BLaER1 treated with 17β-estradiol and CSF1 and Interleukin-3, amounts not matched to agents 10 nM and 100 nM (cell line): ENCODE results near the gene ADGRD1.
A peak's percentile ranks its signal among the peaks of the same experiment; 100 is the strongest.

Source experiments
- H3K27ac ChIP-seq, 11 experiments: shearing (Covaris generic); formaldehyde crosslinking; 2 replicates each; pipeline ENCODE4 v1.8.1; 2022
- H3K27me3 ChIP-seq, 11 experiments: shearing (Covaris generic); formaldehyde crosslinking; 2 replicates each; pipeline ENCODE4 v1.8.1; 2022
- H3K36me3 ChIP-seq, 11 experiments: shearing (Covaris generic); formaldehyde crosslinking; 2 replicates each; pipeline ENCODE4 v1.8.1; 2022
- H3K4me1 ChIP-seq, 10 experiments: shearing (Covaris generic); formaldehyde crosslinking; 2 replicates each; pipeline ENCODE4 v1.8.1; 2022
- H3K4me2 ChIP-seq, 11 experiments: shearing (Covaris generic); formaldehyde crosslinking; 2 replicates each; pipeline ENCODE4 v1.8.1; 2022
- H3K4me3 ChIP-seq, 10 experiments: shearing (Covaris generic); formaldehyde crosslinking; 2 replicates each; pipeline ENCODE4 v1.8.1; 2022
- H3K9ac ChIP-seq, 11 experiments: shearing (Covaris generic); formaldehyde crosslinking; 2 replicates each; pipeline ENCODE4 v1.8.1; 2022
- H3K9me3 ChIP-seq, 11 experiments: shearing (Covaris generic); formaldehyde crosslinking; replicated peaks in 1 of 11; 2 replicates each; pipeline ENCODE4 v1.8.1; 2022
- H4K20me1 ChIP-seq, 11 experiments: shearing (Covaris generic); formaldehyde crosslinking; 2 replicates each; pipeline ENCODE4 v1.8.1; 2022
- Cebpa-rat ChIP-seq, 11 experiments: shearing (Covaris generic); IDR thresholded peaks; 2 replicates each; pipeline ENCODE4 v1.8.1; 2022

Gene ADGRD1

GRCh38 chr12:131072451-131073230, 118.9 kb downstream of the ADGRD1 start:
- Histone ChIP-seq H3K27me3 (peaks cover 0 to 21% (median 0%) of the 10 kb centered on the region in 11 experiments; a peak in 4 of 22 replicates), H3K4me2 (peak overlapping the region in 7 of 11 experiments; percentile 7 to 66 (median 42); a peak in 12 of 22 replicates), H3K4me1 (peaks cover 18 to 70% (median 50%) of the 10 kb centered on the region in 10 experiments), H3K4me3 (no peak overlapping the region), H3K9ac (no peak overlapping the region), H3K27ac (no peak overlapping the region), H3K9me3 (peaks cover 0 to 24% (median 18%) of the 10 kb centered on the region in 11 experiments; a peak in 14 of 22 replicates), H4K20me1 (peaks cover 0 to 4% (median 0%) of the 10 kb centered on the region in 11 experiments; a peak in 1 of 22 replicates), H3K36me3 (0 out of 22 replicates have a peak, but pooled peaks cover 0 to under 1% (median 0%) of the 10 kb centered on the region in 11 experiments)
- TF ChIP-seq Cebpa-rat (IDR thresholded peaks at IDR 0.05) = no peak

GRCh38 chr12:131074221-131075083, 120.7 kb downstream of the ADGRD1 start:
- TF ChIP-seq Cebpa-rat (IDR thresholded peaks at IDR 0.05) = no peak
- Histone ChIP-seq H4K20me1 (peaks cover 0 to 4% (median 0%) of the 10 kb centered on the region in 11 experiments; a peak in 1 of 22 replicates), H3K4me2 (peak overlapping the region; percentile 66 to 88 (median 82)), H3K9me3 (peaks cover 0 to 24% (median 18%) of the 10 kb centered on the region in 11 experiments; a peak in 14 of 22 replicates), H3K27ac (peak overlapping the region in 6 of 11 experiments; percentile 3 to 56 (median 34); a peak in 9 of 22 replicates), H3K36me3 (0 out of 22 replicates have a peak, but pooled peaks cover 0 to 7% (median 0%) of the 10 kb centered on the region in 11 experiments), H3K27me3 (peaks cover 0 to 16% (median 0%) of the 10 kb centered on the region in 11 experiments; a peak in 3 of 22 replicates), H3K4me3 (no peak overlapping the region), H3K4me1 (peaks cover 18 to 56% (median 44%) of the 10 kb centered on the region in 10 experiments), H3K9ac (peak overlapping the region in 2 of 11 experiments; percentile 0 to 14; a peak in 1 of 22 replicates)

- H3K4me1 ChIP-seq = peaks cover 18 to 56% (median 44%) of the 10 kb centered on the region in 10 experiments
- peak overlapping the region in 4 of 11 experiments; percentile 0 to 34 (median 15); a peak in 4 of 22 replicates for H3K9ac ChIP-seq
- peak overlapping the region; percentile 66 to 88 (median 82) for H3K4me2 ChIP-seq
- peaks cover 2 to 23% (median 18%) of the 10 kb centered on the region in 11 experiments; a peak in 17 of 22 replicates for H3K9me3 ChIP-seq
- peak overlapping the region in 6 of 11 experiments; percentile 2 to 41 (median 24); a peak in 6 of 22 replicates for H3K27ac ChIP-seq
- H3K27me3 ChIP-seq = peaks cover 0 to 16% (median 0%) of the 10 kb centered on the region in 11 experiments; a peak in 3 of 22 replicates
- H4K20me1 ChIP-seq = peaks cover 0 to 4% (median 0%) of the 10 kb centered on the region in 11 experiments; a peak in 1 of 22 replicates
- no peak for TF ChIP-seq Cebpa-rat (IDR thresholded peaks at IDR 0.05)
- no peak overlapping the region for H3K4me3 ChIP-seq
- H3K36me3 ChIP-seq = 0 out of 22 replicates have a peak, but pooled peaks cover 0 to 7% (median 0%) of the 10 kb centered on the region in 11 experiments
These were observed 121.5 kb downstream of the ADGRD1 start for GRCh38 chr12:131075194-131075593.

- TF ChIP-seq Cebpa-rat (IDR thresholded peaks at IDR 0.05) = no peak
- Histone ChIP-seq H3K4me2 (peak overlapping the region; percentile 66 to 88 (median 82)), H3K36me3 (0 out of 22 replicates have a peak, but pooled peaks cover 0 to 7% (median 0%) of the 10 kb centered on the region in 11 experiments), H3K9ac (peak overlapping the region in 1 of 11 experiments; percentile 34; a peak in 1 of 22 replicates), H3K27me3 (peaks cover 0 to 16% (median 0%) of the 10 kb centered on the region in 11 experiments; a peak in 3 of 22 replicates), H3K9me3 (peaks cover 6 to 25% (median 21%) of the 10 kb centered on the region in 11 experiments; a peak in 20 of 22 replicates), H4K20me1 (peaks cover 0 to 4% (median 0%) of the 10 kb centered on the region in 11 experiments; a peak in 1 of 22 replicates), H3K4me1 (peaks cover 18 to 56% (median 44%) of the 10 kb centered on the region in 10 experiments), H3K4me3 (no peak overlapping the region), H3K27ac (no peak overlapping the region)
These were observed 121.9 kb downstream of the ADGRD1 start for GRCh38 chr12:131075611-131076010.

GRCh38 chr12:131076296-131076695, 122.6 kb downstream of the ADGRD1 start:
- Histone ChIP-seq H4K20me1 (peaks cover 0 to 4% (median 0%) of the 10 kb centered on the region in 11 experiments; a peak in 1 of 22 replicates), H3K9me3 (peaks cover 9 to 22% (median 18%) of the 10 kb centered on the region in 11 experiments; a peak in 19 of 22 replicates), H3K36me3 (0 out of 22 replicates have a peak, but pooled peaks cover 0 to 7% (median 0%) of the 10 kb centered on the region in 11 experiments), H3K4me1 (peaks cover 18 to 56% (median 44%) of the 10 kb centered on the region in 10 experiments), H3K27me3 (peaks cover 0 to 16% (median 0%) of the 10 kb centered on the region in 11 experiments; a peak in 3 of 22 replicates), H3K4me2 (peak overlapping the region in 8 of 11 experiments; percentile 66 to 88 (median 82); a peak in 14 of 22 replicates), H3K4me3 (no peak overlapping the region), H3K9ac (no peak overlapping the region), H3K27ac (no peak overlapping the region)
- TF ChIP-seq Cebpa-rat (IDR thresholded peaks at IDR 0.05) = no peak

GRCh38 chr12:131076791-131077747, 123.4 kb downstream of the ADGRD1 start:
- Histone ChIP-seq H3K27me3 (peaks cover 0 to 16% (median 0%) of the 10 kb centered on the region in 11 experiments; a peak in 3 of 22 replicates), H3K9me3 (peaks cover 9 to 22% (median 18%) of the 10 kb centered on the region in 11 experiments; a peak in 18 of 22 replicates), H4K20me1 (peaks cover 0 to 4% (median 0%) of the 10 kb centered on the region in 11 experiments; a peak in 1 of 22 replicates), H3K4me2 (peak overlapping the region in 5 of 11 experiments; percentile 4 to 86 (median 51); a peak in 8 of 22 replicates), H3K4me3 (no peak overlapping the region), H3K4me1 (peaks cover 18 to 61% (median 44%) of the 10 kb centered on the region in 10 experiments), H3K9ac (no peak overlapping the region), H3K36me3 (0 out of 22 replicates have a peak, but pooled peaks cover 0 to 7% (median 0%) of the 10 kb centered on the region in 11 experiments), H3K27ac (no peak overlapping the region)
- no peak for TF ChIP-seq Cebpa-rat (IDR thresholded peaks at IDR 0.05)

GRCh38 chr12:131077931-131078391, 124.3 kb downstream of the ADGRD1 start:
- Histone ChIP-seq H3K36me3 (peaks cover 0 to 12% (median 0%) of the 10 kb centered on the region in 11 experiments; a peak in 1 of 22 replicates), H3K9me3 (peaks cover 12 to 24% (median 17%) of the 10 kb centered on the region in 11 experiments; a peak in 18 of 22 replicates), H3K27me3 (peaks cover 0 to 16% (median 0%) of the 10 kb centered on the region in 11 experiments; a peak in 3 of 22 replicates), H3K27ac (no peak overlapping the region), H3K4me3 (no peak overlapping the region), H4K20me1 (no peaks in the 10 kb centered on the region; a peak in 1 of 22 replicates), H3K4me2 (no peak overlapping the region), H3K9ac (no peak overlapping the region), H3K4me1 (peaks cover 18 to 59% (median 36%) of the 10 kb centered on the region in 10 experiments)
- no peak for TF ChIP-seq Cebpa-rat (IDR thresholded peaks at IDR 0.05)
